Kidney tubule cell (primary cell): Measurements from ENCODE around the gene CRYZ.
"Not testable (repeated sequence)": the region's sequence is repeated elsewhere in the genome, so short reads cannot be mapped to it uniquely, and the experiment has no call there.

Experiments used
- DNase-seq: peaks from one replicate; pipeline ENCODE4 v3.0.0-alpha.2; 2018; ENCODE audit warnings: low spot score

CRYZ gene

GRCh38 chr1:74681449-74681848, 51.4 kb downstream of the CRYZ start:
- no peak for DNase-seq

GRCh38 chr1:74681001-74681400, 51.8 kb downstream of the CRYZ start:
- DNase-seq, result no peak

- DNase-seq, result no peak
These were observed 53.0 kb downstream of the CRYZ start for GRCh38 chr1:74679811-74680210.

- DNase-seq, result no peak
These were observed 54.9 kb downstream of the CRYZ start for GRCh38 chr1:74677926-74678325.

GRCh38 chr1:74674278-74675048, 58.4 kb downstream of the CRYZ start:
- DNase-seq, result no peak

- DNase-seq, result peak; percentile 23
These were observed 59.3 kb downstream of the CRYZ start, which contains the start of gene ERICH3 for GRCh38 chr1:74673351-74674111. TSS of gene ERICH3 (minus strand) at chr1:74673792. CDS start at chr1:74673519, 273 bp downstream.

- DNase-seq, result not testable (repeated sequence)
These were observed 62.0 kb downstream of the CRYZ start for GRCh38 chr1:74670866-74671265.
